ENCODE measurements around the gene MELK.
A peak's percentile ranks its signal among the peaks of the same experiment; 100 is the strongest.

MELK gene

GRCh38 chr9:36637491-36638270 is 65.0 kb downstream of the MELK start:
- H3K27ac Mint-ChIP-seq = no peak overlapping the region
- TF ChIP-seq CTCF (IDR thresholded peaks at IDR 0.05; ENCODE audit: unreplicated experiment in 3 of 3) = no peak
- no peaks in the 10 kb centered on the region for H3K27me3 Mint-ChIP-seq (ENCODE audit: low read depth)
- no peaks in the 10 kb centered on the region for H3K9me3 Mint-ChIP-seq
- peaks cover 16% of the 10 kb centered on the region for H3K36me3 Mint-ChIP-seq (ENCODE audit: low read depth)
- no peaks in the 10 kb centered on the region for H3K4me1 Mint-ChIP-seq
- H3K4me3 Mint-ChIP-seq = no peak overlapping the region

- Mint-ChIP-seq H3K27me3 (ENCODE audit: low read depth) (no peaks in the 10 kb centered on the region), H3K27ac (peak overlapping the region in 2 of 3 experiments; percentile 6 to 16), H3K9me3 (no peaks in the 10 kb centered on the region), H3K36me3 (ENCODE audit: low read depth) (peaks cover 18% of the 10 kb centered on the region), H3K4me3 (no peak overlapping the region), H3K4me1 (no peaks in the 10 kb centered on the region)
- no peak for TF ChIP-seq CTCF (IDR thresholded peaks at IDR 0.05; ENCODE audit: unreplicated experiment in 3 of 3)
These were observed 68.2 kb downstream of the MELK start for GRCh38 chr9:36640771-36641381.

GRCh38 chr9:36642817-36643216 is 70.1 kb downstream of the MELK start:
- H3K9me3 Mint-ChIP-seq = no peaks in the 10 kb centered on the region
- no peak for TF ChIP-seq CTCF (IDR thresholded peaks at IDR 0.05; ENCODE audit: unreplicated experiment in 3 of 3)
- peaks cover 14% of the 10 kb centered on the region for H3K36me3 Mint-ChIP-seq (ENCODE audit: low read depth)

GRCh38 chr9:36656842-36657241 is 84.1 kb downstream of the MELK start:
- H3K9me3 Mint-ChIP-seq = no peaks in the 10 kb centered on the region
- H3K27me3 Mint-ChIP-seq (ENCODE audit: low read depth) = no peaks in the 10 kb centered on the region
- H3K27ac Mint-ChIP-seq = no peak overlapping the region
- no peak overlapping the region for H3K4me3 Mint-ChIP-seq
- no peak for TF ChIP-seq CTCF (IDR thresholded peaks at IDR 0.05; ENCODE audit: unreplicated experiment in 3 of 3)
- H3K36me3 Mint-ChIP-seq (ENCODE audit: low read depth) = peaks cover 40% of the 10 kb centered on the region
- H3K4me1 Mint-ChIP-seq = no peaks in the 10 kb centered on the region

More at GRCh38 chr9:36642817-36643216, 70.1 kb downstream of the MELK start:
- Mint-ChIP-seq H3K27me3 (ENCODE audit: low read depth) (no peaks in the 10 kb centered on the region), H3K27ac (no peak overlapping the region), H3K4me1 (no peaks in the 10 kb centered on the region), H3K4me3 (no peak overlapping the region)

GRCh38 chr9:36659500-36659899 is 86.8 kb downstream of the MELK start:
- Mint-ChIP-seq H3K4me1 (no peaks in the 10 kb centered on the region), H3K4me3 (no peak overlapping the region), H3K27ac (no peak overlapping the region), H3K27me3 (ENCODE audit: low read depth) (no peaks in the 10 kb centered on the region), H3K9me3 (peaks cover 4% of the 10 kb centered on the region), H3K36me3 (ENCODE audit: low read depth) (peaks cover 42% of the 10 kb centered on the region)
- no peak for TF ChIP-seq CTCF (IDR thresholded peaks at IDR 0.05; ENCODE audit: unreplicated experiment in 3 of 3)

Measured in nephron (organoid).